Keratinocyte (primary cell): ENCODE measurements around the gene RBBP5. TPM values are rescaled to one million over a fixed set of nuclear protein-coding genes. Genes with fewer than 3 reads are reported as not detected.

Experiments used
- DNase-seq: peaks from one replicate; pipeline ENCODE4 v3.0.0-alpha.2; 2011; ENCODE audit warnings: low read depth, missing footprints, low spot score
- FAIRE-seq: peaks from 2 replicates; lab custom pipeline; 2011; peaks lifted over from hg19 to GRCh38; lab: Jason Lieb, UNC
- H2AFZ ChIP-seq: 2 replicates; pipeline ENCODE4 v1.6.0; 2012; ENCODE audit warnings: low read length, control low read depth, inconsistent platforms; ENCODE audit not compliant: control insufficient read depth
- H3K27ac ChIP-seq: 2 replicates; pipeline ENCODE4 v1.5.1; 2011; ENCODE audit warnings: low read length; ENCODE audit not compliant: control insufficient read depth, insufficient read depth
- H3K27me3 ChIP-seq: 3 replicates; pipeline ENCODE4 v1.6.0; 2011; ENCODE audit warnings: low read length; ENCODE audit not compliant: control insufficient read depth, insufficient read depth; ENCODE audit errors: extremely low read depth
- H3K36me3 ChIP-seq, 2 experiments: 2 replicates in 1 of 2; 3 replicates in 1 of 2; pipeline ENCODE4 v1.5.1; 2011; ENCODE audit warnings: low read length in 2 of 2, mild to moderate bottlenecking in 1 of 2; ENCODE audit not compliant: control insufficient read depth in 2 of 2, insufficient read depth in 2 of 2; ENCODE audit errors: extremely low read depth in 1 of 2
- H3K4me1 ChIP-seq: 3 replicates; pipeline ENCODE4 v1.5.1; 2011; ENCODE audit warnings: low read length; ENCODE audit not compliant: control insufficient read depth, insufficient read depth; ENCODE audit errors: extremely low read depth
- H3K4me2 ChIP-seq: 3 replicates; pipeline ENCODE4 v1.6.0; 2011; ENCODE audit warnings: low read depth, low read length; ENCODE audit not compliant: control insufficient read depth, insufficient read depth; ENCODE audit errors: extremely low read depth
- H3K4me3 ChIP-seq, 3 experiments: fragments of 200-600 bp in 1 of 3; sonication (generic) in 1 of 3; 2 replicates in 2 of 3; 3 replicates in 1 of 3; pipeline ENCODE4 v1.5.1; 2011 to 2016; ENCODE audit warnings: low read length in 3 of 3, mild to moderate bottlenecking in 3 of 3, control low read depth in 2 of 3, inconsistent platforms in 1 of 3, low read depth in 1 of 3, mixed read lengths in 1 of 3, mixed run types in 1 of 3, moderate library complexity in 1 of 3; ENCODE audit not compliant: control insufficient read depth in 2 of 3, insufficient read depth in 2 of 3; ENCODE audit errors: extremely low read depth in 1 of 3
- H3K79me2 ChIP-seq: 2 replicates; pipeline ENCODE4 v1.6.0; 2012; ENCODE audit warnings: low read length; ENCODE audit not compliant: control insufficient read depth, insufficient read depth
- H3K9ac ChIP-seq: 3 replicates; pipeline ENCODE4 v1.6.0; 2011; ENCODE audit warnings: low read length; ENCODE audit not compliant: control insufficient read depth, insufficient read depth; ENCODE audit errors: extremely low read depth
- H3K9me1 ChIP-seq: 3 replicates; pipeline ENCODE4 v1.6.0; 2011; ENCODE audit warnings: low read length; ENCODE audit not compliant: control insufficient read depth, insufficient read depth; ENCODE audit errors: extremely low read depth
- H3K9me3 ChIP-seq: 2 replicates; pipeline ENCODE4 v1.5.1; 2012; ENCODE audit warnings: low read depth, low read length; ENCODE audit not compliant: control insufficient read depth
- H4K20me1 ChIP-seq: 3 replicates; pipeline ENCODE4 v1.6.0; 2011; ENCODE audit warnings: low read length; ENCODE audit not compliant: control insufficient read depth, insufficient read depth; ENCODE audit errors: extremely low read depth
- CTCF ChIP-seq, 3 experiments: IDR thresholded peaks in 1 of 3; conservative IDR thresholded peaks in 1 of 3; optimal IDR thresholded peaks in 1 of 3; 2 replicates in 2 of 3; 3 replicates in 1 of 3; pipeline versions ENCODE3 to v1.5.1; 2011; ENCODE audit warnings: low read length in 3 of 3, mild to moderate bottlenecking in 3 of 3, moderate library complexity in 2 of 3, control low read depth in 1 of 3, inconsistent platforms in 1 of 3; ENCODE audit not compliant: insufficient read depth in 2 of 3; ENCODE audit errors: extremely low read depth in 1 of 3
- EZH2 ChIP-seq: IDR thresholded peaks from one replicate; pipeline ENCODE4 v1.6.1; 2012; ENCODE audit warnings: inconsistent platforms, mild to moderate bottlenecking, low read length, moderate library complexity
- dilution Hi-C: fragments of 300-500 bp; cut with MboI; formaldehyde crosslinking; loops from one replicate; pipeline ENCODE4 v1.7.0; 2020; ENCODE audit warnings: low sequenced_read_pairs; ENCODE audit not compliant: extremely low pct_ligation_motif_present
- polyA minus RNA-seq, 3 experiments: library from RNA; depleted of rRNA, polyadenylated mRNA; stranded (reverse); fragments of >200 nt; gene quantifications; 1 replicate in 1 of 3; 2 replicates in 1 of 3; 3 replicates in 1 of 3; pipeline ENCODE4 v1.2.3, GENCODE V29; 2011
- polyA plus RNA-seq, 5 experiments: library from polyadenylated mRNA; depleted of rRNA in 3 of 5; stranded (reverse) in 3 of 5; stranded (forward) in 1 of 5; unstranded in 1 of 5; fragments of >200 nt; gene quantifications; 1 replicate in 1 of 5; 2 replicates in 3 of 5; 3 replicates in 1 of 5; pipeline versions ENCODE4 v1.2.1 to v1.2.3, GENCODE V29; 2011 to 2012; ENCODE audit warnings: missing spikeins in 2 of 5, low read depth in 1 of 5, low replicate concordance in 1 of 5

The RBBP5 gene
- polyA plus RNA-seq (8.8 to 12.3 TPM (median 11.1 TPM) in 3 replicates), polyA minus RNA-seq (4.3 to 35.3 TPM (median 14.1 TPM) in 3 replicates)
- 8.8 TPM for polyA plus RNA-seq (2011; ENCODE audit: low read depth)
- 6.0 and 10.0 TPM in 2 replicates for polyA plus RNA-seq (2011; cell fraction: cytosol; rRNA removed)
- 8.2 and 11.1 TPM in 2 replicates for polyA plus RNA-seq (2011; cell fraction: nucleus; rRNA removed)
- polyA plus RNA-seq (2012; ENCODE audit: low replicate concordance): 8.3 TPM in 2 replicates
- 13.8 TPM for polyA minus RNA-seq (2011; cell fraction: cytosol; rRNA and poly(A)+ RNA removed)
- polyA minus RNA-seq (2011; cell fraction: nucleus; rRNA and poly(A)+ RNA removed): 10.4 and 16.1 TPM in 2 replicates

- dilution Hi-C loops: no loop called here
- Histone ChIP-seq H3K4me3 (peak within 1 kb of the TSS; percentile 75 to 90 (median 81)), H3K27me3 (no peaks in the 10 kb centered on the region), H3K9ac (peak within 1 kb of the TSS; percentile 86), H3K9me1 (no peaks in the 10 kb centered on the region), H3K79me2 (peaks cover 39% of the 10 kb centered on the region), H3K27ac (peak within 1 kb of the TSS; percentile 96), H3K4me2 (peak within 1 kb of the TSS; percentile 77), H3K36me3 (peaks cover 2 to 3% of the 10 kb centered on the region in 2 experiments), H4K20me1 (no peaks in the 10 kb centered on the region), H2AFZ (peak within 1 kb of the TSS; percentile 99), H3K9me3 (no peaks in the 10 kb centered on the region), H3K4me1 (peaks cover 15% of the 10 kb centered on the region)
- TF ChIP-seq EZH2: no peak
- TF ChIP-seq CTCF (optimal IDR thresholded peaks at IDR 0.05 in 1 of 3, IDR thresholded peaks at IDR 0.05 in 1 of 3, conservative IDR thresholded peaks at IDR 0.05 in 1 of 3; ENCODE audit: extremely low read depth in 1 of 3, insufficient read depth in 2 of 3, low read length in 3 of 3): peak; percentile 81 to 93 (median 91)
- DNase-seq (peak; percentile 93), FAIRE-seq (peak; percentile 32)
These were observed at the start of gene RBBP5 for GRCh38 chr1:205121660-205122488. RBBP5 (minus strand) TSS chr1:205121978; CDS start chr1:205121873, 105 bp downstream.

DNA sequence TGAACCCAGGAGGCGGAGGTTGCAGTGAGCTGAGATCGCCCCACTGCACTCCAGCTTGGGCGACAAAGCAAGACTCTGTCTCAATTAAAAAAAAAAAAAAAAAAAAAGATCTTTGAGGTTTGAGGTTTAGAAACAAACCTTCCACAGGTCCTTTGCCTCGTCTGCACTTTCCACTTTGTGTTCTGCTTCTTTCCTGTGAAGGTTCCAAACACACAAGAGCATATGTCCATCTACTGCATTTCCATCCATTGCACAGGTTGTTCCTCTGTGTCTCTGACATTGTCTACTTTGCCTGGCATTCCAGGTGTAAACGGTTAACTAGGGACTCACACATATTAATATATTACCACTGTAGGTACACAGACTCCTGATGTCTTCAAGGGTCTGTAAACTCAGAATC, 49.6 kb upstream of the RBBP5 start:
- TF ChIP-seq EZH2 (no peak), CTCF (optimal IDR thresholded peaks at IDR 0.05 in 1 of 3, IDR thresholded peaks at IDR 0.05 in 1 of 3, conservative IDR thresholded peaks at IDR 0.05 in 1 of 3; ENCODE audit: extremely low read depth in 1 of 3, insufficient read depth in 2 of 3, low read length in 3 of 3) (no peak)

More for the DNA sequence above, 49.6 kb upstream of the RBBP5 start:
- H3K4me2 ChIP-seq: no peak overlapping the region
- H3K9me1 ChIP-seq: peaks cover 3% of the 10 kb centered on the region
- H3K79me2 ChIP-seq: no peaks in the 10 kb centered on the region
- H3K36me3 ChIP-seq: peaks cover 0 to 4% of the 10 kb centered on the region in 2 experiments
- H3K27ac ChIP-seq: no peak overlapping the region
- no peaks in the 10 kb centered on the region for H3K27me3 ChIP-seq
- H3K4me1 ChIP-seq: peaks cover 25% of the 10 kb centered on the region
- no peaks in the 10 kb centered on the region for H4K20me1 ChIP-seq
- H2AFZ ChIP-seq: no peak overlapping the region
- dilution Hi-C loops: no loop called here
- H3K9ac ChIP-seq: no peak overlapping the region
- DNase-seq (no peak), FAIRE-seq (no peak)
- no peak overlapping the region for H3K4me3 ChIP-seq
- no peaks in the 10 kb centered on the region for H3K9me3 ChIP-seq
